Measurements from ENCODE around the gene ABHD3.

DNA sequence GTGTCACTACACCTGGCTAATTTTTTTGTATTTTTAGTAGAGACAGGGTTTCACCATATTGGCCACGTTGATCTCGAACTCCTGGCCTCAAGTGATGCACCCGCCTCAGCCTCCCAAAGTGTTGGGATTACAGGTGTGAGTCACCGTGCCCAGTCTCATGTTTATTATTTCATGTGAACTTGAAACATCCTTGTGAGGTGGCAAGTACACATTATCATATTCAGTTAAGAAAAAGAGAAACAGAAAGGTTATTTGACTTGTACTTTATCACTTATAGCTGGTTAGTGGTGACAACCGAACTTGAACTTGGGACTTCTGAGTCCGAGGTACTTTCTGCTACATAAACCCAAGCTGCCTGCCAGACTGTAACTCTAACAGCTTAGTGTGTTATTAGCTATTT is 24.4 kb downstream of the ABHD3 start:
- TF ChIP-seq POLR2AphosphoS5 (IDR thresholded peaks at IDR 0.05; ENCODE audit: low read depth, low read length), result no peak
- TF ChIP-seq, protein P1, sequence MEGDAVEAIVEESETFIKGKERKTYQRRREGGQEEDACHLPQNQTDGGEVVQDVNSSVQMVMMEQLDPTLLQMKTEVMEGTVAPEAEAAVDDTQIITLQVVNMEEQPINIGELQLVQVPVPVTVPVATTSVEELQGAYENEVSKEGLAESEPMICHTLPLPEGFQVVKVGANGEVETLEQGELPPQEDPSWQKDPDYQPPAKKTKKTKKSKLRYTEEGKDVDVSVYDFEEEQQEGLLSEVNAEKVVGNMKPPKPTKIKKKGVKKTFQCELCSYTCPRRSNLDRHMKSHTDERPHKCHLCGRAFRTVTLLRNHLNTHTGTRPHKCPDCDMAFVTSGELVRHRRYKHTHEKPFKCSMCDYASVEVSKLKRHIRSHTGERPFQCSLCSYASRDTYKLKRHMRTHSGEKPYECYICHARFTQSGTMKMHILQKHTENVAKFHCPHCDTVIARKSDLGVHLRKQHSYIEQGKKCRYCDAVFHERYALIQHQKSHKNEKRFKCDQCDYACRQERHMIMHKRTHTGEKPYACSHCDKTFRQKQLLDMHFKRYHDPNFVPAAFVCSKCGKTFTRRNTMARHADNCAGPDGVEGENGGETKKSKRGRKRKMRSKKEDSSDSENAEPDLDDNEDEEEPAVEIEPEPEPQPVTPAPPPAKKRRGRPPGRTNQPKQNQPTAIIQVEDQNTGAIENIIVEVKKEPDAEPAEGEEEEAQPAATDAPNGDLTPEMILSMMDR (IDR thresholded peaks at IDR 0.05), result no peak
- TF ChIP-seq, protein P2, sequence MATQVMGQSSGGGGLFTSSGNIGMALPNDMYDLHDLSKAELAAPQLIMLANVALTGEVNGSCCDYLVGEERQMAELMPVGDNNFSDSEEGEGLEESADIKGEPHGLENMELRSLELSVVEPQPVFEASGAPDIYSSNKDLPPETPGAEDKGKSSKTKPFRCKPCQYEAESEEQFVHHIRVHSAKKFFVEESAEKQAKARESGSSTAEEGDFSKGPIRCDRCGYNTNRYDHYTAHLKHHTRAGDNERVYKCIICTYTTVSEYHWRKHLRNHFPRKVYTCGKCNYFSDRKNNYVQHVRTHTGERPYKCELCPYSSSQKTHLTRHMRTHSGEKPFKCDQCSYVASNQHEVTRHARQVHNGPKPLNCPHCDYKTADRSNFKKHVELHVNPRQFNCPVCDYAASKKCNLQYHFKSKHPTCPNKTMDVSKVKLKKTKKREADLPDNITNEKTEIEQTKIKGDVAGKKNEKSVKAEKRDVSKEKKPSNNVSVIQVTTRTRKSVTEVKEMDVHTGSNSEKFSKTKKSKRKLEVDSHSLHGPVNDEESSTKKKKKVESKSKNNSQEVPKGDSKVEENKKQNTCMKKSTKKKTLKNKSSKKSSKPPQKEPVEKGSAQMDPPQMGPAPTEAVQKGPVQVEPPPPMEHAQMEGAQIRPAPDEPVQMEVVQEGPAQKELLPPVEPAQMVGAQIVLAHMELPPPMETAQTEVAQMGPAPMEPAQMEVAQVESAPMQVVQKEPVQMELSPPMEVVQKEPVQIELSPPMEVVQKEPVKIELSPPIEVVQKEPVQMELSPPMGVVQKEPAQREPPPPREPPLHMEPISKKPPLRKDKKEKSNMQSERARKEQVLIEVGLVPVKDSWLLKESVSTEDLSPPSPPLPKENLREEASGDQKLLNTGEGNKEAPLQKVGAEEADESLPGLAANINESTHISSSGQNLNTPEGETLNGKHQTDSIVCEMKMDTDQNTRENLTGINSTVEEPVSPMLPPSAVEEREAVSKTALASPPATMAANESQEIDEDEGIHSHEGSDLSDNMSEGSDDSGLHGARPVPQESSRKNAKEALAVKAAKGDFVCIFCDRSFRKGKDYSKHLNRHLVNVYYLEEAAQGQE (IDR thresholded peaks at IDR 0.05; ENCODE audit: insufficient read depth in 1 of 2, low read depth in 2 of 2, low read length in 1 of 2), result no peak
- no peak for TF ChIP-seq SIN3A (IDR thresholded peaks at IDR 0.05; ENCODE audit: borderline replicate concordance, insufficient read depth, low read depth, low read length)

Data from Panc1 (cell line).